Activated B cell treated with CpG ODN at 0.5 μM for 24 hours (primary cell): ENCODE results near the gene ATP5ME. TPM values are rescaled to one million over a fixed set of nuclear protein-coding genes. Genes with fewer than 3 reads are reported as not detected.

Experiments
- ATAC-seq: fragments of 200-7000 bp; cut with Tn5 transposase; one replicate; pipeline ENCODE4 v1.10.0; 2021; ENCODE audit warnings: low read depth, mild to moderate bottlenecking, moderate library complexity
- CTCF ChIA-PET: fragments of 350-600 bp; sonication (Branson Sonifier 250); formaldehyde crosslinking; loops from one replicate; lab custom pipeline; 2021; ENCODE audit warnings: antibody characterized with exemption; lab: Charles Lee
- POLR2A ChIA-PET: fragments of 350-600 bp; sonication (Branson Sonifier 250); formaldehyde crosslinking; loops from one replicate; lab custom pipeline; 2021; ENCODE audit warnings: antibody characterized with exemption; lab: Charles Lee
- DNase-seq: peaks from one replicate; pipeline ENCODE4 v3.0.0; 2022
- H3K27ac Mint-ChIP-seq: one replicate; pipeline ENCODE4 v1.8.0; 2020; ENCODE audit warnings: mixed read lengths
- H3K27me3 Mint-ChIP-seq: one replicate; pipeline ENCODE4 v1.8.0; 2021; ENCODE audit warnings: mixed read lengths
- H3K36me3 Mint-ChIP-seq: one replicate; pipeline ENCODE4 v1.8.0; 2021; ENCODE audit warnings: low read depth, mixed read lengths
- H3K4me1 Mint-ChIP-seq: one replicate; pipeline ENCODE4 v1.8.0; 2021; ENCODE audit warnings: mixed read lengths
- H3K4me3 Mint-ChIP-seq: one replicate; pipeline ENCODE4 v1.8.0; 2020; ENCODE audit warnings: mild to moderate bottlenecking, mixed read lengths
- H3K9me3 Mint-ChIP-seq: one replicate; pipeline ENCODE4 v1.8.0; 2020; ENCODE audit warnings: mixed read lengths
- CTCF ChIP-seq: fragments of 200-600 bp; IDR thresholded peaks from one replicate; pipeline ENCODE4 v1.8.0; 2022; ENCODE audit warnings: antibody characterized with exemption, mild to moderate bottlenecking
- intact Hi-C: fragments of 100-400 bp; cut with micrococcal nuclease; formaldehyde crosslinking; loops from one replicate; pipeline ENCODE4 v1.15.1; 2024
- total RNA-seq: library from RNA; stranded (reverse); gene quantifications from 2 replicates; pipeline ENCODE4 v1.2.3, GENCODE V29; 2022

ATP5ME gene
- total RNA-seq, 1 donor from 2014 or later, result 152 TPM

DNA sequence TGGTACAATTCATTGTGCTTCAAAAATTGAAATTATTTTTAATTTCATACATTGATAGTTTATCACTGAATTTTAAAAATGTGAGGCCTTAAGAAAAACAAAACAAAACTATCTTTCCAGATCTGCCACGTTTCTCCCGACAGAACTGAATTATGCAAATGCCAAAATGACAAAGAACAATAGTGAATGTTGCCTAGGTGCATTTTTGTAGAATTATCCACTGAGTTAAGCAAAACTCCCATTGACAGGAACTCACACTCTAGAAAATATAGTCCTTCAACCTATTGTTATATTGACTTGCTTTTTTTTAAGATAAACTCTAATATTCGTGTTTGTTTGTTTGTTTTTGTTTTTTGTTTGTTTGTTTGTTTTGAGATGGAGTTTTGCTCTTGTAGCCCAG lies 38.0 kb upstream of the ATP5ME start:
- POLR2A ChIA-PET, result no interaction called here
- no peaks in the 10 kb centered on the region for H3K9me3 Mint-ChIP-seq
- CTCF ChIA-PET, result no interaction called here
- no peak overlapping the region for H3K4me3 Mint-ChIP-seq
- TF ChIP-seq CTCF, result no peak
- peaks cover 31% of the 10 kb centered on the region for H3K4me1 Mint-ChIP-seq
- intact Hi-C loops, result no loop called here
- ATAC-seq, result no peak
- no peak overlapping the region for H3K27ac Mint-ChIP-seq
- peaks cover 13% of the 10 kb centered on the region for H3K36me3 Mint-ChIP-seq
- DNase-seq, result no peak
- H3K27me3 Mint-ChIP-seq, result no peaks in the 10 kb centered on the region

DNA sequence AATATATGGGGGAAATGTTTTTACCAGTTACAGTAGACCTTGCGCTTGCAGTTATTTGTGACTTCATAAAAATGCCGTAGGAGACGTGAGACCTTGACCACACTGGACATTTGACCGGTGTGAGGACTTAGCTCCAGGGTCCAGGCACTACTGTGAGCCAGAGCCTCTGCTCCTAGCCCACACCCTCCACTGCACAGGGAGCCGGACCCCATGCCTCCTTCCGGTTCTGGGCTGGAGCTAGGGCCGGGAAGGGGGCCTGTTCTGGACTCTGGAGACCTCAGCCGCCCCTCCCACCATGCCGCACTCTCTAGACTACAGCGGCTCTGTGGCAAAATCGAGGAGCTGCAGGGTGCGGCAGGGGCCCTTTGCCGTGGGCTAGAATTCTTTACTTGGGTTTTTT lies 36.8 kb upstream of the ATP5ME start:
- intact Hi-C loops, result no loop called here
- Mint-ChIP-seq H3K4me3 (no peak overlapping the region), H3K36me3 (peaks cover 11% of the 10 kb centered on the region), H3K27me3 (no peaks in the 10 kb centered on the region), H3K4me1 (peaks cover 32% of the 10 kb centered on the region), H3K27ac (no peak overlapping the region), H3K9me3 (no peaks in the 10 kb centered on the region)
- POLR2A ChIA-PET, result no interaction called here
- DNase-seq, result no peak
- TF ChIP-seq CTCF, result no peak
- ATAC-seq, result no peak
- CTCF ChIA-PET, result no interaction called here

DNA sequence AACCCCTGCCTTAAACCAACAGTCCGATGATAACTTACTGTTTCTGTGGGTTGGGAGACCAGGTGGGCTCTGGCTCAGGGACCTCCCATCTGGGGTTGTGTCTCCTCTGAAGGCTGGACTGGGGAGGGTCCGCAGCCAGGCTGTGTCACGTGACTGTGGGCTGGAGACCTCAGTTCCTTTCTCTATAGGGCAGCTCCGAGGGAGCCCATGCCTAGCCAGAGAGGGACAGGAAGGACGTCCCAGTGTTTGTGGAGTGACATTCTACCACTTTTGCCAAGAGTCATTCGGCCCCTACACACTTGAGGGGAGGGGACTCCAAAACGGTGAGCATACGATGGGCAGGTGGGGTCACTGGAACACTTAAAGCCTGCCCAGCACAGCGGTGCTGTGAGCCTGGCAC lies 36.0 kb upstream of the ATP5ME start:
- no peak overlapping the region for H3K27ac Mint-ChIP-seq
- CTCF ChIA-PET, result no interaction called here

DNA sequence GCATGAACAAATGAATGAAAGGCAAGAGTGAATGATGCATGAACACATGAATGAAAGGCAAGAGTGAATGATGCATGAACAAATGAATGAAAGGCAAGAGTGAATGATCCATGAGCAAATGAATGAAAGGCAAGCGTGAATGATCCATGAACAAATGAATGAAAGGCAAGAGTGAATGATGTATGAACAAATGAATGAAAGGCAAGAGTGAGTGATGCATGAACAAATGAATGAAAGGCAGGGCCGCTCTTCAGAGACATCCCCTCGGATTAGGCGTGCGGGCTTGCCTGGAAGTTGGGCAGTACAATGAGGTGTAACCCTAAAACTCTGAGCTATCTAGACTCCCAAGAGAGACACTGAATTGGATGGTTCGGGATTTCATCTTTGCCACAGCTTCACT lies 35.3 kb upstream of the ATP5ME start:
- Mint-ChIP-seq H3K36me3 (peaks cover 9% of the 10 kb centered on the region), H3K4me1 (peaks cover 30% of the 10 kb centered on the region), H3K9me3 (no peaks in the 10 kb centered on the region), H3K27ac (no peak overlapping the region), H3K27me3 (no peaks in the 10 kb centered on the region), H3K4me3 (peak overlapping the region; percentile 25)
- POLR2A ChIA-PET, result no interaction called here
- no peak for TF ChIP-seq CTCF
- no peak for DNase-seq
- no peak for ATAC-seq
- intact Hi-C loops, result loop anchor here (5.0 kb wide), 1 partner anchor 33 kb away; no protein-coding TSS in a partner anchor
- CTCF ChIA-PET, result no interaction called here

More for the DNA sequence above, 36.0 kb upstream of the ATP5ME start:
- Mint-ChIP-seq H3K4me3 (no peak overlapping the region), H3K4me1 (peaks cover 34% of the 10 kb centered on the region), H3K36me3 (peaks cover 11% of the 10 kb centered on the region), H3K27me3 (no peaks in the 10 kb centered on the region), H3K9me3 (no peaks in the 10 kb centered on the region)
- POLR2A ChIA-PET, result no interaction called here
- no peak for DNase-seq
- no peak for ATAC-seq
- intact Hi-C loops, result no loop called here
- TF ChIP-seq CTCF, result no peak

DNA sequence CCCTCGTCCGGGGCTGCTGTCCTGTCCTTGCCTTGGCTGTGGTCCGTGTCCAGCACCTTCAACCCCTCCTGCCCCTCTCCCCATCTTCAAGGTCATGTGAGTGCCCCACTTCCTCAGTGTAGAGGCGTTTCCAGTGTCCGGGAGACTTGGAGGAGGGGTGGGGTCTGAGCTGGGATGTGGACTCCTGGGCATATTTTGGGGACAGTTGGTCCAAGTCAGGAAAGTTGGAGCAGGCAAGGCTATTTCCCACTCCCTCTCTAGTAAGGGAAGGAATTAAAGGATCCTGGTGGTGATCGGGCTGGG lies 34.5 kb upstream of the ATP5ME start:
- H3K27me3 Mint-ChIP-seq, result no peaks in the 10 kb centered on the region
- TF ChIP-seq CTCF, result no peak
- intact Hi-C loops, result loop anchor here (5.0 kb wide), 1 partner anchor 34 kb away; no protein-coding TSS in a partner anchor
- POLR2A ChIA-PET, result no interaction called here
- CTCF ChIA-PET, result no interaction called here
- DNase-seq, result no peak
- no peak for ATAC-seq
- H3K27ac Mint-ChIP-seq, result no peak overlapping the region
- peaks cover 30% of the 10 kb centered on the region for H3K4me1 Mint-ChIP-seq
- peak overlapping the region; percentile 4 for H3K4me3 Mint-ChIP-seq
- no peaks in the 10 kb centered on the region for H3K9me3 Mint-ChIP-seq
- H3K36me3 Mint-ChIP-seq, result peaks cover 8% of the 10 kb centered on the region
